Effector memory CD4-positive, alpha-beta T cell (primary cell): ENCODE results near the gene HIRA.
"Not testable (repeated sequence)": the region's sequence is repeated elsewhere in the genome, so short reads cannot be mapped to it uniquely, and the experiment has no call there.

Experiments
- DNase-seq, 3 donors: peaks; one replicate each; pipeline ENCODE4 v3.0.0-alpha.2; 2020
- H3K27ac ChIP-seq: 2 replicates; pipeline ENCODE4 v1.7.0; 2013; ENCODE audit warnings: mild to moderate bottlenecking, low read length, moderate library complexity; ENCODE audit not compliant: insufficient read depth, poor library complexity, severe bottlenecking
- H3K27me3 ChIP-seq: replicated peaks from 2 replicates; pipeline ENCODE4 v1.7.0; 2013; ENCODE audit warnings: mild to moderate bottlenecking, low read length; ENCODE audit not compliant: insufficient read depth, control insufficient read depth, poor library complexity, severe bottlenecking
- H3K36me3 ChIP-seq: 2 replicates; pipeline ENCODE4 v1.7.0; 2013; ENCODE audit warnings: mild to moderate bottlenecking, low read length, moderate library complexity; ENCODE audit not compliant: control insufficient read depth, insufficient read depth
- H3K4me1 ChIP-seq: 2 replicates; pipeline ENCODE4 v1.7.0; 2013; ENCODE audit warnings: low read length, mild to moderate bottlenecking; ENCODE audit not compliant: control insufficient read depth, insufficient read depth, poor library complexity, severe bottlenecking
- H3K4me3 ChIP-seq: 2 replicates; pipeline ENCODE4 v1.7.0; 2013; ENCODE audit warnings: low read length, low read depth, mild to moderate bottlenecking; ENCODE audit not compliant: insufficient read depth, poor library complexity, severe bottlenecking
- H3K9me3 ChIP-seq: 2 replicates; pipeline ENCODE4 v1.7.0; 2013; ENCODE audit warnings: mild to moderate bottlenecking, low read length, moderate library complexity; ENCODE audit not compliant: control insufficient read depth

HIRA gene

DNA sequence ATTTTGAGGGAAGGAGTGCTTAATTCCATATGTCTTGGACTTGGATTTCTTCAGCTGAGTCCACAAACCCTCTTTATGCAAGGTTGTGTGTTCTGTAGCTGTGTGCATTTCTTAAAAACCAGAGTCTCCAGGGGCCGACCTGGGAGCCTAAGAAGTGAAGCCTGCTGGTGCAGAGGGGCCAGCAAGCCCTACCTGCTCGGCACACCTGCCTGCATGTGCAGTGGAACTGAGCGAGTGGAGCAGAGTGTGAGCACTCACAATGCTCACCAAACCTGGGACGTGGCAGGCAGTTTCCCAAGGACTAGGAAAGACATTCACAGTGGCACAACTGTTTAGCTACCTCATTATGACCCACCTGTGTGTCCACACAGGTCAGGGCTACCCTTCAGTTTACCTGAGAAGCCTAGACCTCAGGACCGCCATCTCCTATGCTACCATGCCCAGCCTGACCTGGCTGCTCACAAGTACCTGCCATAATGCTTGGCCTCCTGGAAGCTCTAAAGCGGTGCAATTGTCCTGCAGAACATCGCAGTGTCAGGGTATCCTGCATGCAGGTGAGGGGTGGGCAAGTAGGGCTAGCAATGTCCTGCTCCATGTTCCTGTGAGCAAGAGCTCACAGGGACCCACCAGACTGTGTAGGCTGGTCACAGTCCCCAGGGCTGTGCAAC lies 12.1 kb upstream of the HIRA start:
- H3K36me3 ChIP-seq = peaks cover 18% of the 10 kb centered on the region
- peaks cover 14% of the 10 kb centered on the region for H3K4me1 ChIP-seq
- H3K27me3 ChIP-seq = no peaks in the 10 kb centered on the region
- H3K4me3 ChIP-seq = no peak overlapping the region
- no peak overlapping the region for H3K27ac ChIP-seq
- H3K9me3 ChIP-seq = no peaks in the 10 kb centered on the region
- DNase-seq = no peak

DNA sequence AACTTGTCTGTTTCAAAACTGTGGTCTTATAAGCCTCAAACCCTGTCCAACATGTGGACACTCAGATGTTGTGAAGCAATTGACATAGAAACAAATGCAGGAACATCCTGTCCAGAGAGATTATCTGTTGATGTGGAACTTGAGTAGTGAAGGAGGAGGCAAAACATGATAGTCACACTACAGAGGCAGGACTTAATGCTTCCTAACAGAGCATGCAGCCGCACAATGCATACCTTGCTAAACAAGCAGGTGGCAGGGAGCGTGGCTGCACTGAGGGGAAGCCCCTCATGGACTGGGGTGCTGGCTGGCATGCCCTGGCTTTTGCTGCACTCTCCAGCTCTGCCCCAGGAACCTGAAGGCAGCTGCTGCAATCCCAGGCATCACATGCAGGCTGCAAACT lies 10.6 kb upstream of the HIRA start:
- H3K9me3 ChIP-seq = no peaks in the 10 kb centered on the region
- H3K4me3 ChIP-seq = no peak overlapping the region
- peaks cover 9% of the 10 kb centered on the region for H3K4me1 ChIP-seq
- no peak for DNase-seq
- H3K27me3 ChIP-seq = no peaks in the 10 kb centered on the region
- peaks cover 18% of the 10 kb centered on the region for H3K36me3 ChIP-seq
- H3K27ac ChIP-seq = no peak overlapping the region

- Histone ChIP-seq H3K4me1 (no peaks in the 10 kb centered on the region), H3K36me3 (peaks cover 19% of the 10 kb centered on the region), H3K9me3 (no peaks in the 10 kb centered on the region), H3K4me3 (no peak overlapping the region), H3K27me3 (no peaks in the 10 kb centered on the region), H3K27ac (no peak overlapping the region)
- DNase-seq = no peak
Observed at GRCh38 chr22:19440411-19441195, 9.1 kb upstream of the HIRA start.

- peaks cover 19% of the 10 kb centered on the region for H3K36me3 ChIP-seq
- no peaks in the 10 kb centered on the region for H3K9me3 ChIP-seq
- no peak for DNase-seq
- H3K27me3 ChIP-seq = no peaks in the 10 kb centered on the region
- H3K4me1 ChIP-seq = no peaks in the 10 kb centered on the region
- H3K4me3 ChIP-seq = no peak overlapping the region
- H3K27ac ChIP-seq = no peak overlapping the region
Observed at GRCh38 chr22:19438298-19438697, 6.8 kb upstream of the HIRA start.

DNA sequence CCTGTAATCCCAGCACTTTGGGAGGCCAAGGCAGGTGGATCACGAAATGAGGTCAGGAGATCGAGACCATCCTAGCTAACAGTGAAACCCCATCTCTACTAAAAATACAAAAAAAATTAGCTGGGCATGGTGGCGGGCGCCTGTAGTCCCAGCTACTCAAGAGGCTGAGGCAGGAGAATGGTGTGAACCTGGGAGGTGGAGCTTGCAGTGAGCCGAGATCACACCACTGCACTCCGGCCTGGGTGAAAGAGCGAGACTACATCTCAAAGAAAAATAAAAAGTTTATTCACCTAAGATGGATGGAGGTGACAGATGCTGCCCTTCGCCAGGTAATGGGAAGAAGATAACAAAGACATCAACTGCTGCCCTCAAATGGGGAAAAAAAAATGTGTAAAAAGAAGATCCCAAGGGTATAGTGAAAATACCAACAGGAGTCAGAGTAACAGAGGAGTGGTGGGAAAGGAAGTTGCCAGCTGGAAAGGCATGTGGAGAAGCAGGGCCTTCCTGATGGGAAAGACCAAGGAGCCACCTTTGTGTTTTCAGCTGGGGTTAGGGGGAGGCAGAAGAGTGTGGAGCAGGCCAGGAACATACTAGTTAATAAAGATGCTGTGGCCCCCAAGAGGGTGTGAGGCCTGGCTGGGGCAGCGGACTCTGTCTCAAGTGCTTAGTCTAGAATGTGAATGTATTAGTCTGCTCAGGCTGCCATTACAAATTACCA lies 5.1 kb upstream of the HIRA start:
- H3K36me3 ChIP-seq = peaks cover 12% of the 10 kb centered on the region
- not testable (repeated sequence) for DNase-seq, H3K4me1 ChIP-seq, H3K4me3 ChIP-seq, H3K27me3 ChIP-seq, H3K27ac ChIP-seq, H3K9me3 ChIP-seq

DNA sequence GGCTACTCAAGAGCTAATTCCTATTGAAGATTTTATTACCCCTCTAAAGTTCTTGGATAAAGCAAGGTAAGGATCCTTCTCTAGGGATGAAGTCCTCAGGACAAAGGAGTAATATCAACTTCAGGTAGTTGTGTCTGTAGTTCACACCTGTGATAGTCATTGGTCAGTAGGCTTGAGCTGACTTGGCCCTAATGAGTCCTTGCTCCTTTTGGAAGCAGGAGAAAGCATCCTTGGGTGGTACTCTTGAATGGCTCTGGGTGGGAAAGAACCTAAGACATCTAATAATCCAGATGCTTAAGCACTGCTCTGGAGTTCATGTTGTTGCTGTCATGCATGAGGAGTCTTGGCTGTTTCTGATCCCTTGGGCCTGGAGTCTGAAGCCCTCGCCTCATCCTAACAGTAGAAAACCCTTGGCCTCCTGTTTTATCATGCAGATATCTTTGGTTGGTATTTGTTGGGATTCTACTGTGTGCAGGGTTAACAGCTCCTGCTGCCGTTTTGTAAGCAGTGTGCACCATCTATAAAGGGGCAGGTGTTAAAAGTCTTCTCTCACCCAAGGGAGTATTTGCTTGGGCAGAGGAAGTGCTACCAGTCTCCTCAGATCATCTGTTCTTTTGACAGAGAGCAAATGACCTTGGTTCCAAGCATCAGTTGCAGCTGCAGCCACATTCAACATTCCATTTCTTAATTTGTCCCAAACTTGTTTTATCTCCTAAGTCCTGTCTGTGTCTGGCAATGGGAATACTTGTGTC lies 3.5 kb upstream of the HIRA start:
- Histone ChIP-seq H3K27me3 (no peaks in the 10 kb centered on the region), H3K9me3 (no peaks in the 10 kb centered on the region), H3K4me3 (no peak overlapping the region), H3K27ac (no peak overlapping the region), H3K36me3 (peaks cover 9% of the 10 kb centered on the region), H3K4me1 (peaks cover 18% of the 10 kb centered on the region)
- no peak for DNase-seq

GRCh38 chr22:19434401-19434800 lies 2.9 kb upstream of the HIRA start:
- Histone ChIP-seq H3K27ac (no peak overlapping the region), H3K27me3 (no peaks in the 10 kb centered on the region), H3K4me3 (no peak overlapping the region), H3K9me3 (no peaks in the 10 kb centered on the region), H3K4me1 (peaks cover 24% of the 10 kb centered on the region), H3K36me3 (peaks cover 9% of the 10 kb centered on the region)
- no peak for DNase-seq

DNA sequence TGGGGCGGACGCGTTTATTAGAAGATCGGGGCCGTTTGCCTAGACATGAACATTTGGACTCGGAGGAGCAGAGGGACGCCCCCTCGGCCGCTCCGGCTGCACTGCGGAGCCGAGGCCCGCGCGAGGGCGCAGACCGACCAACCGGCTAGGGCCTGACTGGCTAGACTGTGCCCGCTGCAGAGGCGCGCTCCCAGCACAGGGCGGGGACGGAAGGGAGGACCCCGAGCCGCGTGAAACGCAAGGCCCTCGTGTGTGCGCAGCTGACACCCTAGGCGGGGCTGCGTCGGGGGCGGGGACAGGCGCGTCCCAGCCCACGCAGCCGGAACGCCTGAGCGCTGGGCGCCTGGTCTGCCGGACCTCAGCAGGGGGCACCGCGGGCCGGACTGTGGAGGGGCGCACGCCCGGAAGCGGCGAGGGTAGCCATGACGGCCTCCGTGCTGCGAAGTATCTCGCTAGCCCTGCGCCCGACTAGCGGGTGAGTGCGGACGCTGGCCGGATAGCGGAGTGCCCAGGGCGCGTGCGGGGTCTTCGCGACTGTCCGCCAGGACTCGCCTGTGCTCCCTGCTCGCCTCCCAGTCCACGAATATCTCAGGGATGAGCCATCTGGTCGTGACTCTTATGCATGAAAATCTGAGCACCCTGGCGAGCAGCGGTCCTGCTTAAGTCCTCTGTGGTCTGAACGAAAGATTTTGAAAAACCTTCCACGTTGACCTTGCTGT lies 759 bp upstream of the HIRA start, which contains the start of gene MRPL40:
Gene MRPL40 (plus strand): TSS at position 413 of the 719 bp plus-strand sequence. CDS start 10 bp downstream, at position 423.
- DNase-seq = peak; percentile 66 to 76 (median 67)
- Histone ChIP-seq H3K4me3 (peak within 1 kb of the TSS; percentile 98), H3K36me3 (peaks cover 9% of the 10 kb centered on the region), H3K27me3 (no peaks in the 10 kb centered on the region), H3K4me1 (peaks cover 26% of the 10 kb centered on the region), H3K9me3 (no peaks in the 10 kb centered on the region), H3K27ac (peak within 1 kb of the TSS; percentile 81)

DNA sequence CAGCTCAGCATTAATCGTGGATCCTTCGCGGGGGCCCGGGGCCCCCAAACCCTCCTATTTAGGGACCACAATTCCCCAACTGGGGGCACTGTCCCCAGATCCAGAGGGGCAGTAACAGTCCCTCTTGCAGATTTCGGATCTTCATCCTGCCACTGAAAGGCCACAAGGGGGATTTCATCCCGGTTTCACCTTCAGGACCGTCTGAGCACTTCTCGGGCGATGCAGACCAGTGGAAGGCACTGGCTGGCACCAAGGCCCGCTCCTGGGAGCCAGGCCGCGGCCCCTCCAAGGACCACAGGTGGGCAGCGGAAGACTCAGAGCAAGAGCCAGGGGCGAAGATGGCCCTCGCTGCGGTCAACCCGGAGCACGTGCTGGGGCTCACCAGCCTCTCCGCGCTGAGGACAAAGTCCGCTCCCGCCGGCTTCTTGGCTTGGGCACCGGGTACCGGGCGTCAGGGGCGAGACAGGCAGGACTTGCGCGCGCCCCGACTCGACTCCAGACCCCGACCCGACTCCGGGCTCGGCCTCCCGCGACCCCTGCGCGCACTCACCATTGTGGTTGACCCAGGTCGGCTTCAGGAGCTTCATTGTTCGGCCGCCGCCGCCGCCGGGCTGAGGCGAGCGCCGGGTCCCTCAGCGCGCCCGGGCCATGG lies 517 bp downstream of the HIRA start:
- Histone ChIP-seq H3K4me1 (peaks cover 26% of the 10 kb centered on the region), H3K9me3 (no peaks in the 10 kb centered on the region), H3K4me3 (peak overlapping the region; percentile 98), H3K27me3 (no peaks in the 10 kb centered on the region), H3K36me3 (peaks cover 9% of the 10 kb centered on the region), H3K27ac (peak overlapping the region; percentile 57)
- no peak for DNase-seq
